ENCODE measurements around the gene WLS.

DNA sequence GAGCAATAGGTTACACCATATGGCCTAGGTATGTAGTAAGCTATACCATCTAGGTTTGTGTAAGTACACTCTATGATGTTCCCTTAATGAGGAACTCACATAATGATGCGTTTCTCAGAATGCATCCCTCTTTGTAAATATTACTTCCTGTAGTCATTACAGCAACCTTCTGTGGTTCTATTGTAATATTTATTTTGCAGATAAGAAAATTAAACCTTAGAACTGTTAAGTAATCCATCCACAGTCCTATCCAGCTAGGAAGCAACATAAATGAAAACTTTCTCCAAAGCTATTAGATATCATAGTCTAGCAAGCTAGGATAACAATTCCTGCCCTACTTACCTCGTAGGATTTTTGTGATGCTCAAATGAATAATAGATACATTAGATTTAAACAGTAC is 88.7 kb downstream of the WLS start:
- TF ChIP-seq, protein P1, sequence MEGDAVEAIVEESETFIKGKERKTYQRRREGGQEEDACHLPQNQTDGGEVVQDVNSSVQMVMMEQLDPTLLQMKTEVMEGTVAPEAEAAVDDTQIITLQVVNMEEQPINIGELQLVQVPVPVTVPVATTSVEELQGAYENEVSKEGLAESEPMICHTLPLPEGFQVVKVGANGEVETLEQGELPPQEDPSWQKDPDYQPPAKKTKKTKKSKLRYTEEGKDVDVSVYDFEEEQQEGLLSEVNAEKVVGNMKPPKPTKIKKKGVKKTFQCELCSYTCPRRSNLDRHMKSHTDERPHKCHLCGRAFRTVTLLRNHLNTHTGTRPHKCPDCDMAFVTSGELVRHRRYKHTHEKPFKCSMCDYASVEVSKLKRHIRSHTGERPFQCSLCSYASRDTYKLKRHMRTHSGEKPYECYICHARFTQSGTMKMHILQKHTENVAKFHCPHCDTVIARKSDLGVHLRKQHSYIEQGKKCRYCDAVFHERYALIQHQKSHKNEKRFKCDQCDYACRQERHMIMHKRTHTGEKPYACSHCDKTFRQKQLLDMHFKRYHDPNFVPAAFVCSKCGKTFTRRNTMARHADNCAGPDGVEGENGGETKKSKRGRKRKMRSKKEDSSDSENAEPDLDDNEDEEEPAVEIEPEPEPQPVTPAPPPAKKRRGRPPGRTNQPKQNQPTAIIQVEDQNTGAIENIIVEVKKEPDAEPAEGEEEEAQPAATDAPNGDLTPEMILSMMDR (IDR thresholded peaks at IDR 0.05; ENCODE audit: low read length): no peak
- TF ChIP-seq EZH2 (optimal IDR thresholded peaks at IDR 0.05; ENCODE audit: low read depth, low read length) (no peak), EZH2phosphoT487 (IDR thresholded peaks at IDR 0.05; ENCODE audit: low read length) (no peak)
